K562 (cell line): ENCODE results near the gene ZNF487. TPM values are rescaled to one million over a fixed set of nuclear protein-coding genes. Genes with fewer than 3 reads are reported as not detected.

Experiments used
- ATAC-seq: fragments of 200-7000 bp; cut with Tn5 transposase; 3 replicates; pipeline ENCODE4 v1.9.1; 2020; ENCODE audit warnings: moderate library complexity
- BruUV-seq: library from RNA; stranded (reverse); fragments of 400-500 nt; replicated peaks from 2 replicates; lab custom pipeline; 2021; lab: Mats Ljungman, UMichigan
- CTCF ChIA-PET: fragments of 300-600 bp; formaldehyde crosslinking; extraction: SDS; loops from one replicate; lab custom pipeline; 2021; ENCODE audit warnings: low intra/inter-chr PET ratio; lab: Yijun Ruan, JAX
- POLR2A ChIA-PET: fragments of 300-600, 350-650 bp; sonication (Branson Sonifier 250); formaldehyde crosslinking; extraction: SDS; loops from one replicate; lab custom pipeline; 2021; ENCODE audit warnings: antibody characterized with exemption, inconsistent platforms; lab: Yijun Ruan, JAX
- DNase-seq, 4 experiments: peaks; one replicate each; pipeline versions ENCODE4 v3.0.0 to v3.0.0-alpha.2; 2011 to 2018; ENCODE audit warnings: low spot score in 3 of 4, mixed read lengths in 3 of 4; ENCODE audit errors: extremely low read depth in 1 of 4
- FAIRE-seq: peaks from 2 replicates; lab custom pipeline; 2011; peaks lifted over from hg19 to GRCh38; lab: Jason Lieb, UNC
- H2AFZ ChIP-seq: 2 replicates; pipeline ENCODE4 v1.6.0; 2011; ENCODE audit warnings: low read depth, low read length, control low read depth, inconsistent platforms
- H3K27ac ChIP-seq: fragments of 200-600 bp; 3 replicates; pipeline ENCODE4 v1.8.0; 2011; ENCODE audit warnings: low read depth, mild to moderate bottlenecking, control low read depth, inconsistent platforms, low read length, moderate library complexity, mixed read lengths; ENCODE audit errors: extremely low read depth
- H3K27me3 ChIP-seq, 2 experiments: fragments of 300-600 bp in 1 of 2; 2 replicates in 1 of 2; 3 replicates in 1 of 2; pipeline versions ENCODE4 v1.6.0 to v1.8.0; 2011; ENCODE audit warnings: inconsistent platforms in 2 of 2, low read length in 2 of 2, mild to moderate bottlenecking in 1 of 2, mixed read lengths in 1 of 2, moderate library complexity in 1 of 2; ENCODE audit not compliant: control insufficient read depth in 2 of 2, insufficient read depth in 2 of 2
- H3K36me3 ChIP-seq: fragments of 300-600 bp; 3 replicates; pipeline ENCODE4 v1.8.0; 2011; ENCODE audit warnings: mild to moderate bottlenecking, low read length, inconsistent platforms; ENCODE audit not compliant: control insufficient read depth, insufficient read depth
- H3K4me1 ChIP-seq, 2 experiments: fragments of 200-600 bp in 1 of 2; replicated peaks in 1 of 2; 2 replicates in 1 of 2; 3 replicates in 1 of 2; pipeline versions ENCODE4 v1.5.1 to v1.8.0; 2011; ENCODE audit warnings: inconsistent platforms in 2 of 2, low read length in 2 of 2, mild to moderate bottlenecking in 1 of 2, mixed read lengths in 1 of 2, moderate library complexity in 1 of 2; ENCODE audit not compliant: control insufficient read depth in 2 of 2, insufficient read depth in 2 of 2
- H3K4me2 ChIP-seq: 2 replicates; pipeline ENCODE4 v1.6.1; 2011; ENCODE audit warnings: low read length, control low read depth, inconsistent platforms, mixed read lengths; ENCODE audit not compliant: insufficient read depth
- H3K4me3 ChIP-seq: fragments of 200-600 bp; sonication (generic), shearing (Covaris generic); 2 replicates; pipeline ENCODE4 v1.5.1; 2016; ENCODE audit warnings: control low read depth, inconsistent platforms
- H3K79me2 ChIP-seq: fragments of 200-600 bp; 3 replicates; pipeline ENCODE4 v1.8.0; 2011; ENCODE audit warnings: low read length, inconsistent platforms; ENCODE audit not compliant: control insufficient read depth, insufficient read depth
- H3K9ac ChIP-seq, 2 experiments: 2 replicates each; pipeline versions ENCODE4 v1.6.0 to v1.6.1; 2011; ENCODE audit warnings: low read depth in 2 of 2, low read length in 2 of 2, control low read depth in 1 of 2, inconsistent platforms in 1 of 2, mild to moderate bottlenecking in 1 of 2, mixed read lengths in 1 of 2; ENCODE audit not compliant: insufficient read depth in 1 of 2
- H3K9me1 ChIP-seq: one replicate; pipeline ENCODE4 v1.6.0; 2011; ENCODE audit warnings: inconsistent platforms, mild to moderate bottlenecking, low read length, moderate library complexity; ENCODE audit not compliant: control insufficient read depth, insufficient read depth
- H3K9me3 ChIP-seq: replicated peaks from 2 replicates; pipeline ENCODE4 v1.5.1; 2011; ENCODE audit warnings: low read depth, low read length, inconsistent platforms; ENCODE audit not compliant: control insufficient read depth, insufficient read depth
- H4K20me1 ChIP-seq: replicated peaks from 2 replicates; pipeline ENCODE4 v1.6.1; 2011; ENCODE audit warnings: low read length, inconsistent platforms, mixed read lengths; ENCODE audit not compliant: control insufficient read depth, insufficient read depth
- BMI1 ChIP-seq: fragments of 150-350 bp; IDR thresholded peaks from 2 replicates; pipeline ENCODE4 v1.6.1; 2014; ENCODE audit warnings: low read length
- CBFA2T2 ChIP-seq: fragments of 450-650 bp; conservative IDR thresholded peaks from 2 replicates; pipeline ENCODE4 v1.6.1; 2017; ENCODE audit warnings: mild to moderate bottlenecking
- CHD1 ChIP-seq: fragments of 200-600 bp; sonication (generic); IDR thresholded peaks from one replicate; pipeline ENCODE4 v1.6.1; 2012; ENCODE audit warnings: mild to moderate bottlenecking, moderate library complexity, low read length, inconsistent platforms
- DPF2 ChIP-seq: fragments of 450-650 bp; IDR thresholded peaks from 2 replicates; pipeline ENCODE4 v1.6.1; 2016
- ETV5 ChIP-seq: sonication (generic); formaldehyde crosslinking; IDR thresholded peaks from 2 replicates; pipeline ENCODE4 v1.4.0; 2020; ENCODE audit warnings: low read depth, mild to moderate bottlenecking, missing genetic modification reagents
- FOXA3 ChIP-seq, 2 experiments: fragments of 450-650 bp in 1 of 2; sonication (generic) in 1 of 2; formaldehyde crosslinking; IDR thresholded peaks in 1 of 2; conservative IDR thresholded peaks in 1 of 2; 2 replicates each; pipeline versions ENCODE4 v1.4.0 to v1.8.0; 2020 to 2022; ENCODE audit warnings: mild to moderate bottlenecking in 2 of 2, missing genetic modification reagents in 1 of 2
- HDAC2 ChIP-seq: fragments of 450-650 bp; IDR thresholded peaks from 2 replicates; pipeline ENCODE4 v1.6.1; 2016; ENCODE audit warnings: mild to moderate bottlenecking
- JUND ChIP-seq, 2 experiments: IDR thresholded peaks; 2 replicates in 1 of 2; 3 replicates in 1 of 2; pipeline ENCODE4 v1.6.1; 2011; ENCODE audit warnings: borderline replicate concordance in 2 of 2, low read depth in 2 of 2, low read length in 2 of 2, improper control_type of control experiment in 1 of 2, missing biosample characterization in 1 of 2, missing genetic modification characterization in 1 of 2, missing genetic modification reagents in 1 of 2
- LCOR ChIP-seq: sonication (generic); formaldehyde crosslinking; IDR thresholded peaks from 2 replicates; pipeline ENCODE4 v1.8.0; 2022; ENCODE audit warnings: mild to moderate bottlenecking, missing genetic modification reagents
- NBN ChIP-seq: fragments of 450-650 bp; IDR thresholded peaks from 2 replicates; pipeline ENCODE4 v1.6.1; 2016; ENCODE audit warnings: low read depth, mild to moderate bottlenecking
- NKRF ChIP-seq: fragments of 450-650 bp; IDR thresholded peaks from 2 replicates; pipeline ENCODE4 v1.6.1; 2016; ENCODE audit warnings: borderline replicate concordance
- NONO ChIP-seq, 2 experiments: fragments of 200-400 bp in 1 of 2; fragments of 450-650 bp in 1 of 2; formaldehyde crosslinking in 1 of 2; IDR thresholded peaks; 2 replicates each; pipeline ENCODE4 v1.6.1; 2017; ENCODE audit warnings: low read depth in 2 of 2, mild to moderate bottlenecking in 2 of 2, moderate library complexity in 2 of 2, low read length in 1 of 2
- PML ChIP-seq: IDR thresholded peaks from 2 replicates; pipeline ENCODE4 v1.6.1; 2012; ENCODE audit warnings: low read length, inconsistent platforms
- PTBP1 ChIP-seq: fragments of 200-400 bp; formaldehyde crosslinking; IDR thresholded peaks from 2 replicates; pipeline ENCODE4 v1.6.1; 2017; ENCODE audit warnings: low read depth, low read length
- SRSF3 ChIP-seq: fragments of 200-400 bp; formaldehyde crosslinking; IDR thresholded peaks from 2 replicates; pipeline ENCODE4 v1.6.1; 2016; ENCODE audit warnings: mild to moderate bottlenecking, low read length, moderate library complexity; ENCODE audit not compliant: insufficient read depth
- ZNF24 ChIP-seq: fragments of 450-650 bp; IDR thresholded peaks from 2 replicates; pipeline ENCODE4 v1.6.1; 2016
- ZNF511 ChIP-seq: sonication (generic); formaldehyde crosslinking; IDR thresholded peaks from 2 replicates; pipeline ENCODE4 v1.8.0; 2022; ENCODE audit warnings: mild to moderate bottlenecking, missing genetic modification reagents
- ZNF655 ChIP-seq: fragments of 250-450 bp; sonication (Bioruptor Pico); IDR thresholded peaks from 2 replicates; pipeline ENCODE4 v1.5.0; 2021
- ZNF830 ChIP-seq: fragments of 250-450 bp; sonication (Bioruptor Pico); IDR thresholded peaks from 2 replicates; pipeline ENCODE4 v1.5.0; 2021; ENCODE audit warnings: mild to moderate bottlenecking
- whole genome bisulfite sequencing: fragments of 100-300 bp; shearing (Covaris generic); methylation state at CpG from one replicate; pipeline ENCODE4 v1.1.6; 2016; ENCODE audit warnings: low coverage, mixed read lengths; ENCODE audit not compliant: insufficient coverage; ENCODE audit errors: missing lambda C conversion rate; 5-methylcytosine and 5-hydroxymethylcytosine counted together
- in situ Hi-C: fragments of 300-500 bp; cut with MboI; formaldehyde crosslinking; loops from 4 replicates; pipeline ENCODE4 v1.15.0; 2018; ENCODE audit warnings: inconsistent platforms, mixed read lengths
- intact Hi-C: fragments of 100-400 bp; cut with micrococcal nuclease; formaldehyde crosslinking; loops from 2 replicates; pipeline ENCODE4 v1.14.2; 2022
- polyA plus RNA-seq, 8 experiments: library from polyadenylated mRNA; depleted of rRNA in 4 of 8; stranded (reverse) in 5 of 8; unstranded in 3 of 8; fragments of >200 nt; fragmentation: Nextera tagmentation in 2 of 8; fragmentation: Illumina TruSeq in 1 of 8; extraction: Ambion mirVana in 2 of 8; extraction: Trizol in 1 of 8; gene quantifications; 2 replicates each; pipeline versions ENCODE4 v1.2.1 to v1.2.3, GENCODE V29; 2011 to 2014; ENCODE audit warnings: inconsistent platforms in 1 of 8, missing spikeins in 1 of 8
- total RNA-seq, 7 experiments: library from RNA; depleted of rRNA in 6 of 7; stranded (reverse); fragments of >200 nt in 6 of 7; fragmentation: Illumina TruSeq in 2 of 7; extraction: Trizol in 2 of 7; gene quantifications; 2 replicates each; pipeline versions ENCODE4 v1.2.1 to v1.2.3, GENCODE V29; 2011 to 2021; ENCODE audit warnings: low replicate concordance in 1 of 7

Gene ZNF487
- total and polyA plus RNA-seq, 9 of the 15 experiments (the other 6 are each of a cell fraction or from before 2014, with no cell fraction given), result 1.9 to 6.5 (median 4.2) TPM

- Histone ChIP-seq H3K9ac (peak within 1 kb of the TSS; percentile 91 to 99), H2AFZ (peak within 1 kb of the TSS; percentile 86), H3K27me3 (no peaks in the 10 kb centered on the region), H3K27ac (peak within 1 kb of the TSS; percentile 91), H3K79me2 (peaks cover 59% of the 10 kb centered on the region), H3K9me3 (no peaks in the 10 kb centered on the region), H3K4me3 (peak within 1 kb of the TSS; percentile 82), H3K4me1 (peaks cover 11 to 43% of the 10 kb centered on the region in 2 experiments; a peak in 4 of 5 replicates), H4K20me1 (peaks cover 23% of the 10 kb centered on the region), H3K9me1 (no peaks in the 10 kb centered on the region), H3K4me2 (peak within 1 kb of the TSS; percentile 87), H3K36me3 (peaks cover 21% of the 10 kb centered on the region; the same call in 2 of the 3 replicates)
- ATAC-seq, result peak; percentile 77
- FAIRE-seq, result peak; percentile 80
- in situ Hi-C loops, result no loop called here
- ChIA-PET CTCF (no interaction called here), POLR2A (interaction anchor here (0.6 to 3.9 kb wide), 11 partner anchors 8 to 232 kb away, joined by 3 to 60 read pairs (median 6); partner anchors contain the start of gene ZNF487)
- BruUV-seq, result no TSS peak
- under 1% methylated on average over 63 of the region's 68 CpGs for WGBS
- intact Hi-C loops, result loop anchor here (1.0 kb wide), 2 partner anchors 9 to 27 kb away; no protein-coding TSS in a partner anchor
- DNase-seq, result peak; percentile 87 to 98 (median 91)
- TF ChIP-seq NKRF (peak; percentile 97), NBN (peak; percentile 90), JUND (IDR thresholded peaks at IDR 0.05; ENCODE audit: borderline replicate concordance, low read depth, low read length) (peak; percentile 7), JUND (tag; IDR thresholded peaks at IDR 0.05; ENCODE audit: borderline replicate concordance, low read depth, low read length) (no peak; the same call in 2 of the 3 replicates), FOXA3 (CRISPR knock-in tag; conservative IDR thresholded peaks at IDR 0.05 in 1 of 2, IDR thresholded peaks at IDR 0.05 in 1 of 2) (peak; percentile 19 to 78; a peak in 2 of 4 replicates), BMI1 (peak; percentile 55; the same call in 1 of the 2 replicates), ZNF830 (CRISPR knock-in tag) (0 out of 2 replicates have a peak, but pooled peaks have one; percentile 33), ETV5 (peak; percentile 92), HDAC2 (peak; percentile 79), NONO (IDR thresholded peaks at IDR 0.05; ENCODE audit: low read depth in 2 of 2, low read length in 1 of 2) (peak in 1 of 2 experiments; percentile 51; a peak in 1 of 4 replicates), CBFA2T2 (no peak), DPF2 (no peak), SRSF3 (no peak), LCOR (CRISPR knock-in tag) (peak; percentile 98), CHD1 (no peak), ZNF511 (CRISPR knock-in tag) (peak; percentile 97), ZNF24 (0 out of 2 replicates have a peak, but pooled peaks have one; percentile 39), PML (peak; percentile 79), PTBP1 (0 out of 2 replicates have a peak, but pooled peaks have one; percentile 31), ZNF655 (CRISPR knock-in tag) (no peak)
Measured at GRCh38 chr10:43408710-43409384, 28.1 kb upstream of the ZNF487 start, which contains the start of gene HNRNPF. Gene HNRNPF, minus strand, starts transcription at chr10:43409186. Its CDS starts 21,302 bp downstream, at chr10:43387884.
